SHP77 (cell line): ENCODE measurements around the gene DPYSL5.

Experiments used
- DNase-seq, 2 experiments: peaks; one replicate each; lab custom pipeline; 2025; lab: John Stamatoyannopoulos, UW

Gene DPYSL5

DNA sequence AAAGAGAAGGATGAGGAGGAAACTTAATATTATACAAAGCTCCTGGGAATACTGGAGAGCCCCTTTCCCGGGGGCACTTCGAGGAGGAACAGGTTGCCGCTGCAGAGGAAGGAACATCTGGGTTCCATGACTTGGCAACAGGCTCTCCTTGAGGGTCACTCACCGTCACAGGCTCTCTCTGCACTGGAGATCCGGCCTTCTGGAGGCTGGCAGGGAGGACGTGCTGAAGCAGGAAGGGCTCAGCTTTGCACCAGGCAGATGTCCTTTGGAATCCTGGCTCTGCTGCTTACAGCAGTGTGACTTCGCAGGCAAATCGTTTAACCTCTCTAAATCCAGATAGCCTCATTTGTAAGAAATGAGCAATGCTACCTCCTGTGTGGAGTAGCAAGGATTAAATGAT is 2.9 kb upstream of the DPYSL5 start:
- DNase-seq, result peak in 1 of 2 experiments; percentile 6

DNA sequence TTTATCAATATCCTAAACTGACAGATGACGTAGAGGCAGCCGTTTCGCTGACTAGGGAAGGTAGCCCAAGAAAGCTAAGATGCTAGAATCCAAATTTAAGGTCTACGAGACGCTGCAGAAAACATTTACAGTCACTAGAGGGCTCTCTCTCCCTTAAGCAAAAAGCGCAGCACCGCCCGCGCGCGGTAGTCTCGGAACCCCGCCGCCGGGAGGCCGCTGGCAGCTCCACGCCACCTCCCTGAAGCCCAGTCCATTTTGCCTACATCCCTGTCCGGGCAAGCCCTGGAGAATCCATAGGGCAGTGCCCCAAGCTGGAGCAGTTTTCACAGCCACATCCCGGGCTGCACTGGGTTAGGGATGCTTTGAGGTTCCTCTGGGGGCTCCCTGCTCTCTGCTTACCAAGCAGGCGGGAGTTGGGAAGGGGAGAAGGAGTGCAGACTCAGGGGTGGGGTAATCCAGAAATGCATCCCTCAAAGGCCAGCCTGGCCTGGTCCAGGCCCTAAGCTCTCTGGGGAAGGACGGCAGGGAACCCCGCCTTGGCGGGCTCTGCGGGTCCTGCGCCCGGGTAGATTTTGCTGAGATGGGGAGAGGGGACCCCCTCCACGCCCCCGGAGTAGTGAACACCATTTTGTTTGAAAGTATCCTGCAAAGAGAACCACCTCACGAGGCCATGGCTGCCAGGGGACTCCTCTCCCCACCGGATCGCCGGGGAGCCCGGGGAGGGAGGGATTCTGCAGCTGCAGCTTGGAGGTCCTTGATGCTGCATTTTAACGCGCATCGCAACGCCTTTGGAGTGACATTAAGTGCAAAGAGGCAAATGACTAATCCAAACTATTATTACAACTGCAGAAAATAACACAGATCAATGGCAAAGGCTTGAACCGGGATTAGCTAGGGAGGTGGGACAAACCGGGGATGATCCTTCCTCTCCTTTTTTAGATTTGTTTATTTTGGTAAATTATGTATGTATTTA is 1.3 kb upstream of the DPYSL5 start:
- DNase-seq, result peak; percentile 78 to 89

DNA sequence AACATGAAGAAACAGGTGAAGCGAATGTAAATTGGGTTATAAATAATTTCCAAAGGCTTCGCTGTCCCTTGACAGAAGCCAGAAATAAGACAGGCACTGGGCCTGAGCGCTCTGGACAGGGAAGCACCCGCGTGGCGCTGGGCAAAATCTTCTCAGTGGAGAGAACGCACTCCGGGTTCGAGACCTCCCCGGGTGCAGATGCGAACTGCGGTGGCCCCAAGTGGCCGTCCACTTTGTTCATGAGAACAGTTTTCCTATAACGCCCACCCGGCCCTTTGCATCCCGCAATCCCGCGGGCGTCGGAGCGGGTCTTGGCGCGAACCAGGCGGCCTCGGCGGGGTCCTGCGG is 651 bp upstream of the DPYSL5 start:
- peak; percentile 44 to 54 for DNase-seq

DNA sequence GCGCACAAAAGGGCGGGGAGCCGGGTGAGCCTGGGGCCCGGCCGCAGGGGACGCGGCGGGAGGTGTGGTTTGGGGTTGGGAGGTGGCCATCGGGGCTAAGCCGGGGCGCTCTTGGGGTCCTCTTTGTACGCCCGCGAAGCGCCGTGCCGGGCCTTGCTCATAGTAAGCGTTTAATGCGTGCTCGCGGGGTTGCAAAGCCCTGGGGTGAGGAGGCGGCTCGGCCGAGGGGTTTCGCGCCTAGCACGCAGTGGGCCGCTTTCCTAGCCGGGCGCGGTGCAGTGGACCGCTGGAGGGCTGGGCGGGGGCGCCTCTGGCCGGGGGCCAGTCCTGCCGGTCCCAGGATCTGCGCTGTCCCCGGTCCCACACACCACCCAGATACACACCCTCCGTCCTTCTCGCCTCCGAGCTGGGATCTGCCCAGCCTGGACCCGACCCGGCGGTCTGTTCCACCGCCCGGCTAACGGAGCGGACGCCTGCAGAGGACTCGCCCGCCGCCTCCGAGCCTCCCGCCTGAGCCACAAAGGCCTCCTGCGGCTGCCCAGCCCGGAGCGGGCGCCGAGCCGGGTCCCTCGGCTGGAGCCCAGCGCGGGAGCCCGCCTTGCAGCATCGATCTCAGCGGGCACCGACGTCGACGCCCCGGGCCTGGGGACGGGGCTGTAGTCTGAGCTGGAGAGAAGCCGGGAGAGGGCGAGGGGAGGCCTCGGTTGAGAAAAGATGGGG is 564 bp downstream of the DPYSL5 start:
- peak in 1 of 2 experiments; percentile 37 for DNase-seq

DNA sequence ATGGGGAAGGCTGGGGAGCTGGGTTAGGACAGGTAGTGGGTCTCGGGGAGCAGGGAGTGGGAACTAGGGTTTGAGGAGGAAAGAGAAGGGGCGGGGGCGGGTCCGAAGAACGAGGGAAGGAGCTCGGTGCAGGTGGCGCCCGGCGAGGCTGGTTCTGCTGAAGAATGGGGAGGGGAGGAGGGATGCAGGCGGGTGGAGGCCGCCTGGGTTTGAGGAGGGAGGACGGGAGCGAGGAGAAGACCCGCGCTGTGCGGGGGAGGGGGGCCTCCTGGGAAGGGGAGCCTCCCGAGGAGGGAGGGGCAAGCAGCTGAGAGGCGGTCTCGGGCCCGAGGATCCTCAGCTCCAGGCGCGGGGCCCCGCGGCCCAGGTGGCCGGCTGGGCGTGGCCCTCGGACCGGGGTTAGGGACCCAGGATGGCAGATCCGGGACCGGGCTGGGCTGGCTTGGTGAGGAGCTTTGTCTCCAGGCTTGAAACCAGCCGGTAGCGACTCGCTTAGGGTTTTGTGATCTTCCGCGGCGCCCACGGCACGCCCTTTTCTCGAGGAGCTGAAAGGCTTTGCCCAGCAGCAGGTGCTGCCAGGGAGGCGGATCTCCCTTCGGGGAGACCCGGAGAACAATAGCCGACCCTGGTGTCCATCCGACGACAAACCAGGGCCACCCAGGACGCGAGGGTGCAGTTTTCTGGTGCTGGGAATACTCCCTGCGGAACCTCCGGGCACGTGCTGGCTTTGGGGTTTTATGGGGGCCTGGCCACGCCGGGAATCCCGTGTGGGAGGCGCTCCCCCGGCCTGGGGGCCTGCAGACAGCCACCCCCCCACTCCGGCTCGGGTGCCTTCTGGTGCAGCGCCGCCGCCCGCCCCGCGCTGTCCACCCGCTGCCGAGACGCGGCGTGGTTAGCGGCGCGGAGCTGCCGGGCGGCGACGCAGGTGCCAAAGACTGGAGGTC is 1.4 kb downstream of the DPYSL5 start:
- peak; percentile 6 to 50 for DNase-seq

DNA sequence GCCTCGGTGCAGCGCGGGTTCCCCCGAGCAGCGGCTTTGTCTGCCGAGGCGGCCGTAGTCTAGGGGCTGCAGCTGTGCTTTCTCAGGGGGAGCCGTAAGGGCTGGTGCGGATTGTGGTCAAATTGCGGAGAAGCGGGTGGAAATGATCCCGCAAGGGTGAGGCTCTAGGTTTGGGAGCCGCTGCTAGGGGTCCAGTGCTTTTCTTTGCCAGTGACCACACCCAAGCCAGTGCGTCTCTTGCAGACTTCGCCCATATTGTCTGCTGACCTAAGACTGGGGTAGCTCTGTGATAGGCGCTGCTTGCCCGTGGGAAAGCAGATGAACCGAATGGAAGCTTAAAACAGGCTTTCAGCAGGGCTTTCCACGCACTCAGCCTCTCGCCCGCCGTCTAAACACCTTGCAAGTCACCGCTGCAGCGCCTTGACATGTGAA is 2.1 kb downstream of the DPYSL5 start:
- no peak for DNase-seq

DNA sequence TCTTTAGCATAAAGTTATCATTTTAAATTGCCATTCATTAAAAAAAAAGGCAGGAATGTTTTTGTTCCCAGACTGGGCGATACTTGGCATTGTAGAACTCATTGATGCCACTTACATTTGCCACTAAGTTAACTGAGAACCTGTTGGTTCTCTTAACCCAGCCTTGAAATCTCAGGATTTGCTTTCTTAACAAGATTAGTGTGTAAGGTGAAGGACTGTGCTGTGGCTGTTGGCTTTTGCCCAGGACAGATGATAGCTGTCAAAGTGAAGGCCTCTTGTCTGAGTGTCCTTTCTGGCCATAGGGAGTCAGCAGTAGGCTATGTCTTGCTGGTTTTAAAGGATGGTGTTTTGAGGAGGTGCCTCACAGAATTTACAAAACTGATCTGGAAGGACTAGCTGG is 2.6 kb downstream of the DPYSL5 start:
- DNase-seq, result no peak

DNA sequence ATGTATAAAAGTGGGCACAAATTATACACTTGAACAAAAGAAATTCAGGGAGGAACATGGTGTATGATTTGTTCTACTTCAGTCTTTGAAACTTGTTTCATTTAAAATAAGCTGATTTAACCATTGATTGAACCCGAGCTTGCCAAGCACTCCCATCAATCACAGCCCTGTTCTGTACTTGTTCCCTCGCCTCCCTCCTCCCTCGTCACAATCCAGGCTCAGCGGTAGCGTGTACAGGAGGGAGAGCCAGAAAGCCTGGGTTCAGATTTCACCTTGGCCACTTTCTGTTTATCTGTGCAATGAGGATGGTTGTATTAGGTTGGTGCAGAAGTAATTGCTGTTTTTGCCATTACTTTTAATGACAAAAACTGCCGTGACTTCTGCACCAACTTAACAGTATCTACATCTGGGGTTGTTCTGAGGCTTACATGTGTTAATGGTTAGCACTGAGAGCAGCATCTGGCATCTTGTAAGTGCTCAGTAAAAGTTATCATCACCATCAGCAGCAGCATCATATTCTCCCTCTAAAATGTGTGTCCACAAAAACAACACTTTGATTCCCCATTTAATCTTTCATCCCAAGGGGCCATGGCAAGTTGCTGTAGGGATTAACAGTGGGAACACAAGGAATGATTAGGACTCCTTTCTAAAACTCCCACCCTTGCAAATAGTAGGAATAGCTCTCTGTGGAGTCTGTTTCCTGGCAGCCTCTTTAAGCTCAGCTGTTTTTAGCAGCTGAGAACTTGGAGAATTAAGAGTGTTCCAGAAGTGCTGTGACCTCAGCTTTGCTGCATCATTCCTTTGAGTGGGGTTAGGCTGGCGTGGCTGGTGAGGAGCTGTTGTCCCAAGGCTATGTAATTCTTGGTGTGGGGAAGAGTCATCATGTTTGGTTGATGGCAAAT is 4.7 kb downstream of the DPYSL5 start:
- DNase-seq, result no peak

DNA sequence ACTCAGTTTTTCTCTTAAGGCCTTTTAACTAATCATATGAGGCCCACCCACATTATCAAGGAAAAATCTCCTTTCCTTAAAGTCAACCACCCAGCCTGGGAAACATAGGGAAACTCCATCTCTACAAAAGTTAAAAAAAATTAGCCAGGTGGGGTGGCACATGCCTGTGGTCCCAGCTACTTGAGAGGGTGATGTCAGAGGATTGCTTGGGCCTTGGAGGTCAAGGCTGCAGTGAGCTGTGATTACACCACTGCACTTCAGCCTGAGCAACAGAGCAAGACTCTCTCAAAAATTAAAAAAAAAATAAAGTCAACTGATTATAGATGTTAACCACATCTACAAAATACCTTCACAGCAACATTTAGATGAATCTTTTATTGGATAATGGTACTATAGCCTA is 5.8 kb downstream of the DPYSL5 start:
- no peak for DNase-seq

DNA sequence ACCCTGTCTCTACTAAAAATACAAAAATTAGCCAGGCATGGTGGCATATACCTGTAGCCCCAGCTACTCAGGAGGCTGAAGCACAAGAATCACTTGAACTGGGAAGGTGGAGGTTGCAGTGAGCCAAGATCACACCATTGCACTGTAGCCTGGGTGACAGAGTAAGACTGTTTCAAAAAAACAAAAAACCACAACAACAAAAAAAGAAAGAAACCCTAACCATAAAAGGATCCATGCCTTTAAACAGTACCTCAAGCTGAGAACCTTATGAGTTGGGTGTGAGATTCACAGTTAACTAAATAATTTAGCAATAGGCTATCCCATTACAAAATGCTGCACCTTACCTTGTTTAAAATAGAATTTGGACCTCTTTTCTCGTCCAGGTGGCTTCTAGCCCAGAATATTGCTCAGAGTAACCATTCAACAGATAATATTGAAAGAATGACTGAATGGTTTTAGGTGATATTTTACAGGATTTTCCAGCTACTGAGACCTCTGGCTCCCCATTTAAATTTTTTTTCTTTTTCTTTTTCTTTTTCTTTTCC is 6.4 kb downstream of the DPYSL5 start:
- DNase-seq, result no peak

DNA sequence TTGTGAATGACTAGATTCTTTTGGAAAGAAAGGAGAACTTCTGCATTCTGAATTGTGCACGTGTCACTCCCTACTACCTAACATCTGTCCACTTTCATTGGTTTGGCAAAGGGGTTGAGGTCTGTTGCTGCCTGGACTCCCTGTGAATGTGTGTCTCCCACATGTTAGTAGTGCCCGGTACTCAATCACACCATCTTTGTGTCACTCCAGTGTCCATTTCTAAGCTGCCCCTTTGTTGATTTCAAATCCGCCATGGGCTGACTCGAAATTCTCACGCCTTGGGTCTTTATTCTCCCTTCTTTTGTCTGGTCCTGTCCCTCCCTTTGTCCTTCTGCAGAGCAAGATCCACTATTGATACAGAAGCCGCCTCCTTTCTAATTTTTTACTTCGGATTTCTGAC is 7.5 kb downstream of the DPYSL5 start:
- DNase-seq, result no peak

DNA sequence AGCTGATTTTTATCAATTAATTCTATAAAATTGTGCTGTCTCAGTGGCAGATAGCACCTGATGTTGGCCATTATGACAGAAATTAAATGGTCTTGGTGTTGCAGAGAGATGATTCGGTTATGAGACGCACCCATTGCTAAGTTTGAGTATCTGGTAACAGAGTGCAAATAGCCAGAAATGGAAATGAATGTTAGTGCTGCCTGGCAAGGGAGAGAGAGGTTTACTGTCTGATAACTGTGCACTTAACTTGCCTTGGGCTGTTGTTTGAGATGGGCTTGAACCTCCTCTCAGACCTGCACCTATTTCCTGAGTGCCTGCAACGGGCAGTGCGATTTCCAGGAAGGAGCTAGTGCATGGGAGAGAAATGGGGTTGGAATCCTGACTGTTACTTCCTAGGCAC is 11.7 kb downstream of the DPYSL5 start:
- DNase-seq, result no peak

DNA sequence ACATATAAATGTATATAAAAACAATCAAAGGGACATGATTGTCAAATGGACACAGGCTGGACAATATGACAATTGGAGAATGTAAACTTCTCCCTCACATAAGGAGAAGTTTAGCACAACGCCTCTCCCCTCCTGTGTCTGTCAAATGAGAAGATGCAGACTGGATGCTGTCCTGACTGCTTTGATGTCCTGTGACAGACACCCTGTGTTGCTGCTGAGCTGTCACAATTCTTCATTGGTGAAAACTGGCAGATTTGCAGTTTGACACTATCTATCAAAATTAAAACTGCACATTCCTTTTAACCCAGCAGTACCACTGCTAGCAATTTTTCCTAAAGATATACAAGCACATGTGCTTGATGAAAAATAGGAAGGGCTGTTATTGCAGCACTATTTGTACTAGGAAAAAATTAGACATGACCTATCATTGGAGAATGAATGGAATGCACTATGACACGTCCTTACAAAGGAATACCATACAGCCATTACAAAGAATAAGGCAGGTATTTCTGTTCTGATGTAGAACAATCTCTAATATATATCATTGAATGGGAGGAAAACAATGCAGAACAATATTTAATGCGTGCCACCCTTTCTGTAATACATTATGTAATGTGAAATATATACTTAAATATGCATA is 12.4 kb downstream of the DPYSL5 start:
- DNase-seq, result no peak

DNA sequence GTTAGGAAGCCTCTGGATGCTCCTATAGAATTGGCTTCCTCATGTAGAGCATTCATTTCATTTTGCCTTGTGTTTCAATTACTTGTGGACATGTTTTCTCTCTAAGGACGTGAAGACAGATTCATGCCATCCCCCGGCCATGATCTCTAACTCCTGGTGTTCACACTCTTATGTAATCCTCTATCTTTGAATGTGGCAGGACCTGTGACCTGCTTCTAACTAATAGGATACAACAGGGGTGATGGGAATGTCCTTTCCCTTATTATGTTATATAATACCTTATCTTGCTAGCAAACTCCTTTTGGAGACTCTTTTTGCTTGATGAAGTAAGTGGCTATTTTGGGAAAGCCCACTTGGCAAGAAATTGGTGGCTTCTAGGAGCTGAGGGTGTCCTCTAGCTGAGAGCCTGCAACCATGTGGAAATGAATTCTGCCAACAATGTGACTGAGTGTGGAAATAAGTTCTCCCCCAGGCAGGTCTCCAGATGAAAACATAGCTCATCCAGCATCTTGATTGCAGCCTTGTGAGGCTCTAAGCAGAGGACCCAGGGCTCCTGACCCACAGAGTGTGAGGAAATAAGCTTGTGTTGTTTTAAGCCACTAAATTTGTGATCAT is 13.8 kb downstream of the DPYSL5 start:
- no peak for DNase-seq

DNA sequence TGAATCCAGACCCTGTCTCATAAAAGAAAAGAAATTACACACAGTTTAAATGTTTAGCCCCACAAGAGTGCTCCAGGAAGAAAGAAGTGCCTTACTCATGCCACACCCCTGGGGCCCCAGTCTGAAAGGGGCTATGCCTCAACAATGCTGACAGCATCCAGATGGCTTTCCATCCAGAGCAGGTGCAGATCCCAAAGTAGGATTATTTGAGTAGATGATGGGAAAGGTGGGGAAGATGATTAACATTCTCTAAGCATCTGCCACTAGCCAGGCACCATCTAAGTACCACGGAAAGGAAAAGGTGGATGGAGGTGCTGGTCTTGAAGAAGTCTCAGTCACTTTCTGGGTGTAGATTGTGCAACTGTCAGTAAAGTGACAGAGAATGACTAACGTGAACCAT is 16.3 kb downstream of the DPYSL5 start:
- DNase-seq, result no peak

DNA sequence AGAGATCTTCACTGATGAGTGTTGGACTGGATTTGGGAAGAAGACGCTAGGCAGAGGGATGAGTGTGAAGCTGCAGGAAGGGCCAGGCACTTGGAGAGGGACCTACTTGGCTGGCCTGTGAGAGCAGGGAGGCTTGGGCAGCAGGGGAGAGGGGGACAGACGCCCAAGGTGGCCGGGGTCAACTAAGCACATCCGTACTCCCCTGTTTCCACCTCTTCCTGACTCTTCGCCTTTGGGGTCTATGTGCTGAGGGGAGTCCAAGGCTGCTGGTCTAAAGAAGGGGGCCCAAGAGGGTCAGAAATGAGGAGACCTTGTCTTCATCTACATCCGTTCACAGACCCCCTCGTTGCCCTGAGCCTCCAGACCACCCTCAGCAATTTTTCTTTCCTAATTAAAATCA is 16.7 kb downstream of the DPYSL5 start:
- DNase-seq, result no peak

DNA sequence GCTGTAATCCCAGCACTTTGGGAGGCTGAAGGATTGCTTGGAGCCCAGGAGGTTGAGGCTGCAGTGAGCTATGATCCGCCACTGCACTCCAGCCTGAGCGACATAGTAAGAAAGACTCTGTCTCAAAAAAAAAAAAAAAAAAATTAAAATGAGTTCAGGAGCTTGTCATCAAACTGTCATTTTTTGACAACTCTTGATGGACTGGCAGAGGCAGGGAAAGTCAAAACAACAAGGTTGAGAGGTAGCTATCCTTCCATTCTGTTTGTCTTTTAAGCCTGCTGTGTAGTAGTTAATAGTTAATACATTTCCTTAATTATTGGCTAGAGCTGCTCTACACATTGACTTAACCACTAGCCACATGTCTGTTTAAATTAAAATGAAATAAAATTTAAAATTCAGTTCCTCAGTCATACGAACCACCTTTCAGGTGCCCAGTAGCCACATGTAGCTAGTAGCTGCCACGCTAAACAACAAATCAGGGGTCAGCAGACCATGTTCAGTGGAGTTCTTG is 22.7 kb downstream of the DPYSL5 start:
- no peak for DNase-seq

DNA sequence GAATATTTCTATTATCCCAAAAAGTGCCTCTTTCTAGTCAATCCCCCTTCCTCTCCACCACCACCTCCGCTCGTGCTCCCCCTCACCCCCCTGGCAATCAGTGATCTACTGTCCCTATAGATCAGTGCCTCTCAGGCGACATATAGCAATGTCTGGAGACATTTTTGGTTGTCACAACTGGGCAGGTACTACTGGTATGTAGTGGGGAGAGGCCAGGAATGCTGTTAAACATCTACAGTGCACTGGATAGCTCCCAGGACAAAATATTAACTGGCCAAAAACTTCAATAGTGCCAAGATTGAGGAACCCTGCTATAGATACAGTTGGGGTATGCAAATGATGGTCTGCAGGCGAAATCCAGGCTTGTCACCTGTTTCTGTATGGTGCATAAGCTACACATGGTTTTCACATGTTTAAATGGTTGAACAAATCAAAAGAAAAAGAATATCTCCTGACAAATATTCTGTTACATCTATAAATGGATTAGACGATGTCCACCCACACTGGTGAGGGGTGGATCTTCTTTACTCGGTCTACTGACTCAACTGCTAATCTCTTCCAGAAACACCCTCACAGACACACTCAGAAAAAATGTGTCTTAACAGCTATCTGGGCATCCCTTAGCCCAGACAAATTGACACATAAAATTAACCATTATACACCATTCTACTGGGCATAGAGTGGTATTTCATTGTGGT is 25.5 kb downstream of the DPYSL5 start:
- DNase-seq, result no peak

DNA sequence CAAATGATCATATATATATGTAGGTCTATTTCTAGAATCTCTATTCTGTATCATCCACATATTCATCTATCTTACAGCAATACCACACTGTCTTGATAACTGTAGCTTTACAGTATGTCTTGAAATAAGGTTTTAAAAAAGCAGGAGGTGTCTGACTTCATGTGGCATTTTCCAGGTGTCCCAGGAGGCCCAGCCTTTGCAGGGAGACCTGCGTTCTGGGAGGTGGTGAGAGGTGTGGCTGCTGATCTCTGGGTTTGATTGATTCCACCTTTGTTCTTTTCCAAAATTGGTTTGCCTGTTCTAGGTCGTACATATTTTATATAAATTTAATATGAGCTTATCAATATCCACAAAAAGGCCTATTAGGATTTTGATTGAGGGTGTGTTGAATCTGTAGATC is 26.6 kb downstream of the DPYSL5 start:
- DNase-seq, result no peak
